ENCODE results near the gene TTYH3. TPM values are rescaled to one million over a fixed set of nuclear protein-coding genes. Genes with fewer than 3 reads are reported as not detected.

TTYH3 gene
- total and polyA plus RNA-seq, 2 of the 13 experiments (the other 11 are each of a cell fraction or from before 2014, with no cell fraction given): 26.3 to 50.0 TPM

DNA sequence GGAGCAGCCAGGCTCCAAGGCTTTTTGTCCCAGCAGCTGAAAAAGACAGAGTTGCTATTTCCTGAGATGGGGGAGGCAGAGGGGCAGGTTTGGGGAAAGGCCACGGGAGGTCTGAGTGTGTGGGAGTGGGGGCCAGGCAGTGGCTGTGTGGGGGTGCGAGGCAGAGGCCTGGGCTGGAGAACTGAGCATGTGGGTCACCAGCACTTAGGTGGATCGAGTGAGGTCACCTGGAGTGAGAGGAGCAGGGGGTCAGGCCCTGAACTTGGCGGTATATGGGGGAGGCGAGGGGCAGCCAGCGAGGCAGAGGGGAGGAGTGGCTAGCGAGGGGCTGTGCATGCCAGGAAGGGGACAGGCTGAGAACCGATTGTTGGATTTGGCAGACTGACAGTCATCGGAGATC lies 44.7 kb upstream of the TTYH3 start:
- DNase-seq (ENCODE audit: low spot score) (no peak), FAIRE-seq (no peak), ATAC-seq (no peak)
- WGBS (ENCODE audit: low lambda C conversion rate): 90% methylated on average over 9 of the region's 9 CpGs
- Histone ChIP-seq H2AFZ (ENCODE audit: low read length) (no peak overlapping the region), H3K9ac (ENCODE audit: insufficient read depth, low read depth, low read length) (no peak overlapping the region), H4K20me1 (ENCODE audit: insufficient read depth, low read length) (no peaks in the 10 kb centered on the region), H3K4me3 (replicated peaks in 1 of 3; ENCODE audit: insufficient read depth in 1 of 3, low read depth in 2 of 3, low read length in 3 of 3) (no peak overlapping the region), H3K27me3 (ENCODE audit: control insufficient read depth in 1 of 2, insufficient read depth in 2 of 2, low read length in 2 of 2) (no peaks in the 10 kb centered on the region), H3K4me1 (ENCODE audit: insufficient read depth, low read length) (no peaks in the 10 kb centered on the region), H3K27ac (ENCODE audit: extremely low read length, insufficient read depth, low read length) (no peak overlapping the region), H3K36me3 (replicated peaks in 1 of 2; ENCODE audit: control insufficient read depth in 1 of 2, insufficient read depth in 2 of 2, low read length in 2 of 2) (no peaks in the 10 kb centered on the region), H3K4me2 (ENCODE audit: low read depth, low read length) (no peak overlapping the region), H3K79me2 (ENCODE audit: insufficient read depth, low read length) (no peaks in the 10 kb centered on the region), H3K9me3 (ENCODE audit: low read length) (no peaks in the 10 kb centered on the region)
- CTCF ChIA-PET (ENCODE audit: low intra/inter-chr PET ratio, low total read pairs): no interaction called here
- intact Hi-C loops (cut with micrococcal nuclease; ENCODE audit: unreplicated experiment) (no loop called here), in situ Hi-C loops (cut with HindIII; ENCODE audit: extremely low pct_ligation_motif_present, low pct_unique_long_range_greater_than_20kb) (no loop called here)
- TF ChIP-seq ZFY (CRISPR knock-in tag; IDR thresholded peaks at IDR 0.05) (no peak), POLR2A (IDR thresholded peaks at IDR 0.05; ENCODE audit: insufficient read depth in 1 of 2, low read depth in 2 of 2, low read length in 2 of 2) (no peak), ZNF496 (CRISPR knock-in tag; IDR thresholded peaks at IDR 0.05; ENCODE audit: insufficient replicate concordance) (no peak), EED (CRISPR knock-in tag; IDR thresholded peaks at IDR 0.05) (no peak), ZNF264 (CRISPR knock-in tag; IDR thresholded peaks at IDR 0.05) (no peak), REPIN1 (CRISPR knock-in tag; IDR thresholded peaks at IDR 0.05; ENCODE audit: borderline replicate concordance, low read depth) (no peak), FOXK2 (IDR thresholded peaks at IDR 0.05) (no peak), YEATS4 (CRISPR knock-in tag; IDR thresholded peaks at IDR 0.05; ENCODE audit: borderline replicate concordance) (no peak), EEA1 (CRISPR knock-in tag; IDR thresholded peaks at IDR 0.05; ENCODE audit: borderline replicate concordance) (no peak), ZNF432 (CRISPR knock-in tag; IDR thresholded peaks at IDR 0.05; ENCODE audit: borderline replicate concordance) (no peak), ZNF232 (CRISPR knock-in tag; IDR thresholded peaks at IDR 0.05; ENCODE audit: borderline replicate concordance) (no peak), ZNF501 (CRISPR knock-in tag; IDR thresholded peaks at IDR 0.05) (no peak)
- TF ChIP-seq, protein P1, sequence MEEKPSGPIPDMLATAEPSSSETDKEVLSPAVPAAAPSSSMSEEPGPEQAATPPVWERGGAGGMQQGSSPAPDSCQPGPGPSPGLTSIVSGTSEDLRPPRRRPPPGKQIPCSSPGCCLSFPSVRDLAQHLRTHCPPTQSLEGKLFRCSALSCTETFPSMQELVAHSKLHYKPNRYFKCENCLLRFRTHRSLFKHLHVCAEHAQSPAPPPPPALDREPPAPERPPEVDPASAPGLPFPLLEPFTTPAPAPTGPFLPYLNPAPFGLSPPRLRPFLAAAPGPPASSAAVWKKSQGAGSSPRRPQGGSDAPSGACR (CRISPR knock-in tag; IDR thresholded peaks at IDR 0.05): no peak
- TF ChIP-seq, protein P2, sequence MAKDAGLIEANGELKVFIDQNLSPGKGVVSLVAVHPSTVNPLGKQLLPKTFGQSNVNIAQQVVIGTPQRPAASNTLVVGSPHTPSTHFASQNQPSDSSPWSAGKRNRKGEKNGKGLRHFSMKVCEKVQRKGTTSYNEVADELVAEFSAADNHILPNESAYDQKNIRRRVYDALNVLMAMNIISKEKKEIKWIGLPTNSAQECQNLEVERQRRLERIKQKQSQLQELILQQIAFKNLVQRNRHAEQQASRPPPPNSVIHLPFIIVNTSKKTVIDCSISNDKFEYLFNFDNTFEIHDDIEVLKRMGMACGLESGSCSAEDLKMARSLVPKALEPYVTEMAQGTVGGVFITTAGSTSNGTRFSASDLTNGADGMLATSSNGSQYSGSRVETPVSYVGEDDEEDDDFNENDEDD (CRISPR knock-in tag; IDR thresholded peaks at IDR 0.05; ENCODE audit: borderline replicate concordance): no peak
- TF ChIP-seq, protein P3, sequence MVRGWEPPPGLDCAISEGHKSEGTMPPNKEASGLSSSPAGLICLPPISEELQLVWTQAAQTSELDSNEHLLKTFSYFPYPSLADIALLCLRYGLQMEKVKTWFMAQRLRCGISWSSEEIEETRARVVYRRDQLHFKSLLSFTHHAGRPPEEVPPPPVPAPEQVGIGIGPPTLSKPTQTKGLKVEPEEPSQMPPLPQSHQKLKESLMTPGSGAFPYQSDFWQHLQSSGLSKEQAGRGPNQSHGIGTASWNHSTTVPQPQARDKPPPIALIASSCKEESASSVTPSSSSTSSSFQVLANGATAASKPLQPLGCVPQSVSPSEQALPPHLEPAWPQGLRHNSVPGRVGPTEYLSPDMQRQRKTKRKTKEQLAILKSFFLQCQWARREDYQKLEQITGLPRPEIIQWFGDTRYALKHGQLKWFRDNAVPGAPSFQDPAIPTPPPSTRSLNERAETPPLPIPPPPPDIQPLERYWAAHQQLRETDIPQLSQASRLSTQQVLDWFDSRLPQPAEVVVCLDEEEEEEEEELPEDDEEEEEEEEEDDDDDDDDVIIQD (CRISPR knock-in tag; IDR thresholded peaks at IDR 0.05; ENCODE audit: low read depth): no peak
- POLR2A ChIA-PET: no interaction called here
- no TSS peak for BruUV-seq (replicated peaks)

All from HepG2 (cell line).